ENCODE data around the gene FRMD4A.
"Not testable (repeated sequence)": the region's sequence is repeated elsewhere in the genome, so short reads cannot be mapped to it uniquely, and the experiment has no call there.

FRMD4A gene

GRCh38 chr10:13728898-13729535, 601.7 kb downstream of the FRMD4A start:
- no peak for DNase-seq

GRCh38 chr10:13725594-13725993, 605.1 kb downstream of the FRMD4A start:
- DNase-seq, result no peak

- DNase-seq, result no peak
Observed at GRCh38 chr10:13724484-13724883, 606.2 kb downstream of the FRMD4A start.

- no peak for DNase-seq
Observed at GRCh38 chr10:13722747-13723653, 607.7 kb downstream of the FRMD4A start.

GRCh38 chr10:13721486-13721885, 609.2 kb downstream of the FRMD4A start:
- no peak for DNase-seq

- DNase-seq, result no peak
Observed at GRCh38 chr10:13720699-13721098, 610.0 kb downstream of the FRMD4A start.

- no peak for DNase-seq
Observed at GRCh38 chr10:13719425-13719824, 611.3 kb downstream of the FRMD4A start.

GRCh38 chr10:13718820-13719219, 611.9 kb downstream of the FRMD4A start:
- DNase-seq, result no peak

- no peak for DNase-seq
Observed at GRCh38 chr10:13717936-13718772, 612.6 kb downstream of the FRMD4A start.

- DNase-seq, result no peak
Observed at GRCh38 chr10:13717571-13717935, 613.2 kb downstream of the FRMD4A start.

- DNase-seq, result no peak
Observed at GRCh38 chr10:13716081-13717071, 614.3 kb downstream of the FRMD4A start.

GRCh38 chr10:13715596-13715995, 615.1 kb downstream of the FRMD4A start:
- DNase-seq, result not testable (repeated sequence)

GRCh38 chr10:13715100-13715499, 615.6 kb downstream of the FRMD4A start:
- DNase-seq, result no peak

GRCh38 chr10:13712837-13713581, 617.7 kb downstream of the FRMD4A start:
- DNase-seq, result no peak

GRCh38 chr10:13712476-13712836, 618.3 kb downstream of the FRMD4A start:
- DNase-seq, result no peak

- DNase-seq, result no peak
Observed at GRCh38 chr10:13711291-13711690, 619.4 kb downstream of the FRMD4A start.

- no peak for DNase-seq
Observed at GRCh38 chr10:13709931-13710650, 620.6 kb downstream of the FRMD4A start.

GRCh38 chr10:13708256-13708990, 622.3 kb downstream of the FRMD4A start:
- no peak for DNase-seq

- DNase-seq, result no peak
Observed at GRCh38 chr10:13707156-13707881, 623.4 kb downstream of the FRMD4A start.

Data from NCI-H2029 treated with DMSO at 0.1 percent for 48 hours (cell line).